HCT116 (cell line): ENCODE measurements around the gene MAP1S. TPM values are rescaled to one million over a fixed set of nuclear protein-coding genes. Genes with fewer than 3 reads are reported as not detected.

ENCODE experiments used
- ATAC-seq: fragments of 200-7000 bp; cut with Tn5 transposase; 2 replicates; pipeline ENCODE4 v1.9.1; 2020; ENCODE audit warnings: mild to moderate bottlenecking, moderate library complexity
- BruUV-seq: library from RNA; stranded (reverse); fragments of 400-500 nt; replicated peaks from 2 replicates; lab custom pipeline; 2021; lab: Mats Ljungman, UMichigan
- CTCF ChIA-PET: fragments of 300-600 bp; sonication (Branson Sonifier 250); formaldehyde crosslinking; loops from one replicate; lab custom pipeline; 2021; ENCODE audit warnings: antibody characterized with exemption; lab: Charles Lee
- POLR2A ChIA-PET: fragments of 300-600, 350-600 bp; sonication (Branson Sonifier 250); formaldehyde crosslinking; loops from one replicate; lab custom pipeline; 2021; ENCODE audit warnings: antibody characterized with exemption; lab: Charles Lee
- RAD21 ChIA-PET, 2 experiments: fragments of 300-600 bp; sonication (Branson Sonifier 250); formaldehyde crosslinking; loops; one replicate each; lab custom pipeline; 2023; ENCODE audit warnings: low total read pairs in 2 of 2; ENCODE audit not compliant: uncharacterized antibody in 2 of 2, unreplicated experiment in 2 of 2, low non-redundant PET in 1 of 2; lab: Charles Lee
- DNase-seq: peaks from one replicate; pipeline ENCODE4 v3.0.0-alpha.2; 2010; ENCODE audit warnings: low read depth, low spot score
- H2AFZ ChIP-seq: fragments of 200-600 bp; shearing (Covaris generic), sonication (generic); 2 replicates; pipeline ENCODE4 v1.6.1; 2017; ENCODE audit warnings: low read depth, mixed run types, mixed read lengths, antibody characterized with exemption, low read length; ENCODE audit not compliant: poor library complexity, severe bottlenecking
- H3K27ac ChIP-seq: 2 replicates; pipeline ENCODE4 v1.5.1; 2012; ENCODE audit warnings: low read depth, low read length
- H3K27me3 ChIP-seq: fragments of 200-600 bp; sonication (generic); 2 replicates; pipeline ENCODE4 v1.6.1; 2016; ENCODE audit warnings: mixed run types, low read length, mixed read lengths; ENCODE audit not compliant: insufficient read depth
- H3K36me3 ChIP-seq, 2 experiments: fragments of 200-500 bp in 1 of 2; fragments of 200-600 bp in 1 of 2; sonication (Bioruptor generic) in 1 of 2; sonication (generic) in 1 of 2; 2 replicates each; pipeline versions ENCODE4 v1.5.1 to v1.6.1; 2014 to 2016; ENCODE audit warnings: low read length in 2 of 2, inconsistent platforms in 1 of 2, mixed read lengths in 1 of 2, mixed run types in 1 of 2; ENCODE audit not compliant: insufficient read depth in 2 of 2, control insufficient read depth in 1 of 2
- H3K4me1 ChIP-seq, 2 experiments: fragments of 200-600 bp in 1 of 2; sonication (generic) in 1 of 2; 2 replicates each; pipeline versions ENCODE4 v1.5.1 to v1.6.1; 2012 to 2017; ENCODE audit warnings: low read length in 2 of 2, inconsistent platforms in 1 of 2, mild to moderate bottlenecking in 1 of 2, mixed read lengths in 1 of 2, mixed run types in 1 of 2, moderate library complexity in 1 of 2; ENCODE audit not compliant: insufficient read depth in 2 of 2, control insufficient read depth in 1 of 2
- H3K4me2 ChIP-seq: fragments of 200-600 bp; sonication (generic); 2 replicates; pipeline ENCODE4 v1.6.1; 2017; ENCODE audit warnings: mixed run types, low read length, mixed read lengths
- H3K4me3 ChIP-seq, 2 experiments: fragments of 200-600 bp in 1 of 2; sonication (generic) in 1 of 2; replicated peaks in 1 of 2; 2 replicates each; pipeline ENCODE4 v1.5.1; 2011 to 2016; ENCODE audit warnings: low read length in 2 of 2, control low read depth in 1 of 2, low read depth in 1 of 2, mild to moderate bottlenecking in 1 of 2, mixed read lengths in 1 of 2, mixed run types in 1 of 2
- H3K79me2 ChIP-seq: fragments of 200-600 bp; sonication (generic); 2 replicates; pipeline ENCODE4 v1.6.1; 2017; ENCODE audit warnings: mild to moderate bottlenecking, mixed run types, low read length, moderate library complexity, mixed read lengths; ENCODE audit not compliant: insufficient read depth
- H3K9ac ChIP-seq: fragments of 200-600 bp; sonication (generic); 2 replicates; pipeline ENCODE4 v1.6.1; 2016; ENCODE audit warnings: low read length, mixed read lengths
- H3K9me2 ChIP-seq: fragments of 200-600 bp; sonication (generic), shearing (Covaris generic); 2 replicates; pipeline ENCODE4 v1.6.1; 2017; ENCODE audit warnings: mixed run types, mild to moderate bottlenecking, moderate library complexity; ENCODE audit not compliant: insufficient read depth
- H3K9me3 ChIP-seq, 2 experiments: fragments of 200-500 bp in 1 of 2; fragments of 200-600 bp in 1 of 2; sonication (Bioruptor generic) in 1 of 2; sonication (generic) in 1 of 2; 2 replicates each; pipeline ENCODE4 v1.6.1; 2014 to 2017; ENCODE audit warnings: low read length in 2 of 2, mixed read lengths in 2 of 2, inconsistent platforms in 1 of 2, low read depth in 1 of 2, mild to moderate bottlenecking in 1 of 2, mixed run types in 1 of 2, moderate library complexity in 1 of 2; ENCODE audit not compliant: control insufficient read depth in 1 of 2, insufficient read depth in 1 of 2
- H4K20me1 ChIP-seq: fragments of 200-600 bp; sonication (generic), shearing (Covaris generic); 2 replicates; pipeline ENCODE4 v1.6.1; 2017; ENCODE audit warnings: mixed run types, mild to moderate bottlenecking, moderate library complexity; ENCODE audit not compliant: insufficient read depth
- CBX3 ChIP-seq: IDR thresholded peaks from 2 replicates; pipeline ENCODE4 v1.6.1; 2012; ENCODE audit warnings: low read depth
- CEBPB ChIP-seq: IDR thresholded peaks from 2 replicates; pipeline ENCODE4 v1.6.1; 2012; ENCODE audit warnings: low read depth
- EZH2phosphoT487 ChIP-seq: fragments of 200-600 bp; IDR thresholded peaks from 2 replicates; pipeline ENCODE4 v1.6.1; 2018; ENCODE audit warnings: antibody characterized with exemption, borderline replicate concordance
- JUND ChIP-seq: IDR thresholded peaks from 2 replicates; pipeline ENCODE4 v1.6.1; 2012
- RAD21 ChIP-seq: IDR thresholded peaks from 2 replicates; pipeline ENCODE4 v1.6.1; 2012; ENCODE audit warnings: low read depth, mild to moderate bottlenecking
- TCF7L2 ChIP-seq: IDR thresholded peaks from 2 replicates; pipeline ENCODE4 v1.7.0; 2011; ENCODE audit warnings: borderline replicate concordance, inconsistent platforms; ENCODE audit not compliant: insufficient read depth, insufficient read length; ENCODE audit errors: extremely low read depth
- YY1 ChIP-seq: IDR thresholded peaks from 2 replicates; pipeline ENCODE4 v1.6.1; 2011; ENCODE audit warnings: low read length, low read depth, moderate library complexity, mild to moderate bottlenecking; ENCODE audit not compliant: insufficient replicate concordance; ENCODE audit errors: extremely low read depth
- intact Hi-C: fragments of 100-400 bp; cut with micrococcal nuclease; formaldehyde crosslinking; loops from 2 replicates; pipeline ENCODE4 v1.10.0; 2022
- total RNA-seq: library from RNA; stranded (reverse); gene quantifications from one replicate; pipeline ENCODE4 v1.2.1, GENCODE V29; 2021; ENCODE audit not compliant: unreplicated experiment
- TF ChIP-seq, protein P1 (sequence below), 3 experiments: fragments of 200-600 bp in 1 of 3; sonication (generic) in 1 of 3; IDR thresholded peaks in 2 of 3; conservative IDR thresholded peaks in 1 of 3; 2 replicates each; pipeline ENCODE4 v1.5.1; 2012 to 2017; ENCODE audit warnings: low read depth in 2 of 3, low read length in 2 of 3, antibody characterized with exemption in 1 of 3, borderline replicate concordance in 1 of 3, control low read depth in 1 of 3, mild to moderate bottlenecking in 1 of 3, mixed read lengths in 1 of 3, mixed run types in 1 of 3, moderate library complexity in 1 of 3; ENCODE audit not compliant: insufficient read depth in 1 of 3
- TF ChIP-seq, protein P2 (sequence below): IDR thresholded peaks from 2 replicates; pipeline ENCODE4 v1.6.1; 2012

The MAP1S gene
- total RNA-seq, 1 experiment from 2014 or later, result 80.8 TPM

DNA sequence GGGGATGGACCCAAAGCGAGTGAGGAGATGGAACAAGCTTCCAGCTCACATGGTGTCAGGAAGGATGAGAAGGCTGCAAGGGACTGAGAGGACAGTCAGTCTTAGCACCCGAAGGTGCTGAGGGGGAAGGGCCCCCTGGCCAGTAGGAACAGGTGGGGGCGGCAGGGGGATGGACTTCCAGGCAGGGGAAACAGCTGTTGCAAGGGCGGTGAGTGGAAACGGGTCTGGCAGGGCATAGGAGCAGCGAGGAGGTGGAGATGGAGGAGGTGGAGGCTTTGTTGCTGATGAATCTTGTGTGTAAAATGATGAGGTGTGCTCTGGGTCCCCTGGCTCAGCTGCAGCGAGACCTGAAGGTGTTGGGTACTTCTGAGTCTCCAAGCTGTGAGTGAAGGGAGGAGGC, 1.2 kb downstream of the MAP1S start:
- Histone ChIP-seq H3K9me2 (no peaks in the 10 kb centered on the region), H3K4me2 (peak overlapping the region; percentile 82), H3K9ac (peak overlapping the region; percentile 82), H2AFZ (no peak overlapping the region), H3K27me3 (no peaks in the 10 kb centered on the region), H3K9me3 (no peaks in the 10 kb centered on the region), H3K79me2 (peaks cover 33% of the 10 kb centered on the region), H3K27ac (peak overlapping the region; percentile 66; the same call in 1 of the 2 replicates), H3K4me1 (peaks cover 13 to 35% of the 10 kb centered on the region in 2 experiments), H3K4me3 (peak overlapping the region; percentile 91 to 97), H4K20me1 (no peaks in the 10 kb centered on the region), H3K36me3 (peaks cover 4 to 7% of the 10 kb centered on the region in 2 experiments; a peak in 2 of 4 replicates)
- intact Hi-C loops, result no loop called here
- TF ChIP-seq TCF7L2, result no peak
- no peak for TF ChIP-seq CBX3
- TF ChIP-seq JUND, result no peak
- no peak for TF ChIP-seq CEBPB
- no peak for TF ChIP-seq EZH2phosphoT487
- no peak for TF ChIP-seq RAD21
- TF ChIP-seq, protein P1, sequence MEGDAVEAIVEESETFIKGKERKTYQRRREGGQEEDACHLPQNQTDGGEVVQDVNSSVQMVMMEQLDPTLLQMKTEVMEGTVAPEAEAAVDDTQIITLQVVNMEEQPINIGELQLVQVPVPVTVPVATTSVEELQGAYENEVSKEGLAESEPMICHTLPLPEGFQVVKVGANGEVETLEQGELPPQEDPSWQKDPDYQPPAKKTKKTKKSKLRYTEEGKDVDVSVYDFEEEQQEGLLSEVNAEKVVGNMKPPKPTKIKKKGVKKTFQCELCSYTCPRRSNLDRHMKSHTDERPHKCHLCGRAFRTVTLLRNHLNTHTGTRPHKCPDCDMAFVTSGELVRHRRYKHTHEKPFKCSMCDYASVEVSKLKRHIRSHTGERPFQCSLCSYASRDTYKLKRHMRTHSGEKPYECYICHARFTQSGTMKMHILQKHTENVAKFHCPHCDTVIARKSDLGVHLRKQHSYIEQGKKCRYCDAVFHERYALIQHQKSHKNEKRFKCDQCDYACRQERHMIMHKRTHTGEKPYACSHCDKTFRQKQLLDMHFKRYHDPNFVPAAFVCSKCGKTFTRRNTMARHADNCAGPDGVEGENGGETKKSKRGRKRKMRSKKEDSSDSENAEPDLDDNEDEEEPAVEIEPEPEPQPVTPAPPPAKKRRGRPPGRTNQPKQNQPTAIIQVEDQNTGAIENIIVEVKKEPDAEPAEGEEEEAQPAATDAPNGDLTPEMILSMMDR (IDR thresholded peaks at IDR 0.05 in 2 of 3, conservative IDR thresholded peaks at IDR 0.05 in 1 of 3; ENCODE audit: borderline replicate concordance in 1 of 3, insufficient read depth in 1 of 3, low read depth in 2 of 3, low read length in 2 of 3), result no peak
- TF ChIP-seq YY1, result no peak
- TF ChIP-seq, protein P2, sequence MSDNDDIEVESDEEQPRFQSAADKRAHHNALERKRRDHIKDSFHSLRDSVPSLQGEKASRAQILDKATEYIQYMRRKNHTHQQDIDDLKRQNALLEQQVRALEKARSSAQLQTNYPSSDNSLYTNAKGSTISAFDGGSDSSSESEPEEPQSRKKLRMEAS, result no peak
- ChIA-PET CTCF (no interaction called here), POLR2A (no interaction called here), RAD21 (no interaction called here)
- ATAC-seq (no peak), DNase-seq (no peak)
- no TSS peak for BruUV-seq
